Neural cell (in vitro differentiated cells): Measurements from ENCODE around the gene CHST11. TPM values are rescaled to one million over a fixed set of nuclear protein-coding genes. Genes with fewer than 3 reads are reported as not detected.

ENCODE experiments used
- H2AFZ ChIP-seq: fragments of 200-600, 300-800 bp; sonication (generic), shearing (Covaris generic); 2 replicates; pipeline ENCODE4 v1.6.0; 2014; ENCODE audit warnings: low read depth, mild to moderate bottlenecking, antibody characterized with exemption, low read length, moderate library complexity
- H3F3A ChIP-seq: fragments of 200-600 bp; shearing (Covaris generic); 2 replicates; pipeline ENCODE4 v1.6.1; 2016; ENCODE audit warnings: mild to moderate bottlenecking, moderate library complexity, mixed read lengths, antibody characterized with exemption, low read length; ENCODE audit not compliant: insufficient read depth, poor library complexity, severe bottlenecking
- H3K27ac ChIP-seq: fragments of 200-600, 300-800 bp; sonication (generic), shearing (Covaris generic); 2 replicates; pipeline ENCODE4 v1.5.1; 2014; ENCODE audit warnings: mild to moderate bottlenecking, low read length, moderate library complexity
- H3K27me3 ChIP-seq: fragments of 300-800, 200-600 bp; sonication (generic), shearing (Covaris generic); 2 replicates; pipeline ENCODE4 v1.6.0; 2014; ENCODE audit warnings: mild to moderate bottlenecking, low read depth, low read length, moderate library complexity; ENCODE audit not compliant: insufficient read depth
- H3K36me3 ChIP-seq: fragments of 300-800, 200-600 bp; sonication (generic), shearing (Covaris generic); 2 replicates; pipeline ENCODE4 v1.5.1; 2014; ENCODE audit warnings: mild to moderate bottlenecking, antibody characterized with exemption, low read length, moderate library complexity; ENCODE audit not compliant: insufficient read depth
- H3K4me2 ChIP-seq: fragments of 300-800, 200-600 bp; sonication (generic), shearing (Covaris generic); 2 replicates; pipeline ENCODE4 v1.6.0; 2014; ENCODE audit warnings: mild to moderate bottlenecking, low read length
- H3K4me3 ChIP-seq: fragments of 300-800, 200-600 bp; sonication (generic), shearing (Covaris generic); 2 replicates; pipeline ENCODE4 v1.5.1; 2014; ENCODE audit warnings: mild to moderate bottlenecking, low read length, moderate library complexity
- H3K79me2 ChIP-seq: fragments of 200-600 bp; shearing (Covaris generic); replicated peaks from 2 replicates; pipeline ENCODE4 v1.6.0; 2014; ENCODE audit warnings: mild to moderate bottlenecking, low read length, moderate library complexity; ENCODE audit not compliant: insufficient read depth
- H3K9ac ChIP-seq: fragments of 300-800, 200-600 bp; sonication (generic), shearing (Covaris generic); 2 replicates; pipeline ENCODE4 v1.6.1; 2016; ENCODE audit warnings: mild to moderate bottlenecking, low read length, mixed read lengths
- H3K9me2 ChIP-seq: fragments of 200-600 bp; shearing (Covaris generic); 2 replicates; pipeline ENCODE4 v1.6.1; 2016; ENCODE audit warnings: mild to moderate bottlenecking, low read length, mixed read lengths; ENCODE audit not compliant: insufficient read depth
- H3K9me3 ChIP-seq: fragments of 200-600, 300-800 bp; sonication (generic), shearing (Covaris generic); 2 replicates; pipeline ENCODE4 v1.6.1; 2016; ENCODE audit warnings: mild to moderate bottlenecking, mixed run types, low read length, moderate library complexity, mixed read lengths
- H4K20me1 ChIP-seq: fragments of 200-600 bp; shearing (Covaris generic); 2 replicates; pipeline ENCODE4 v1.6.1; 2016; ENCODE audit warnings: mild to moderate bottlenecking, mixed run types; ENCODE audit not compliant: insufficient read depth
- CTCF ChIP-seq: fragments of 450-650 bp; IDR thresholded peaks from 2 replicates; pipeline ENCODE4 v1.5.1; 2014; ENCODE audit warnings: antibody characterized with exemption, mild to moderate bottlenecking, moderate library complexity; ENCODE audit not compliant: poor library complexity, severe bottlenecking
- EP300 ChIP-seq: fragments of 450-650 bp; conservative IDR thresholded peaks from 2 replicates; pipeline ENCODE4 v1.6.1; 2014; ENCODE audit warnings: antibody characterized with exemption, mild to moderate bottlenecking, moderate library complexity; ENCODE audit not compliant: poor library complexity, severe bottlenecking
- EZH2 ChIP-seq: fragments of 200-600, 300-800 bp; shearing (Covaris generic), sonication (generic); IDR thresholded peaks from 2 replicates; pipeline ENCODE4 v1.6.1; 2014; ENCODE audit warnings: antibody characterized with exemption, low read length, borderline replicate concordance, mild to moderate bottlenecking; ENCODE audit not compliant: insufficient read depth, poor library complexity, severe bottlenecking
- MXI1 ChIP-seq: fragments of 450-650 bp; conservative IDR thresholded peaks from 2 replicates; pipeline ENCODE4 v1.6.1; 2014; ENCODE audit warnings: antibody characterized with exemption, mild to moderate bottlenecking; ENCODE audit not compliant: poor library complexity, severe bottlenecking
- POLR2AphosphoS5 ChIP-seq: IDR thresholded peaks from 2 replicates; pipeline ENCODE4 v1.6.1; 2012
- RAD21 ChIP-seq: fragments of 450-650 bp; conservative IDR thresholded peaks from 2 replicates; pipeline ENCODE4 v1.6.1; 2014; ENCODE audit warnings: antibody characterized with exemption, mild to moderate bottlenecking, moderate library complexity
- SMC3 ChIP-seq: fragments of 450-650 bp; conservative IDR thresholded peaks from 2 replicates; pipeline ENCODE4 v1.6.1; 2014; ENCODE audit warnings: antibody characterized with exemption, mild to moderate bottlenecking, moderate library complexity; ENCODE audit not compliant: poor library complexity
- TAF1 ChIP-seq: IDR thresholded peaks from 2 replicates; pipeline ENCODE4 v1.6.1; 2012; ENCODE audit warnings: low read depth
- polyA plus RNA-seq: library from polyadenylated mRNA; depleted of rRNA; stranded (reverse); fragments of >200 nt; gene quantifications from 2 replicates; pipeline ENCODE4 v1.2.3, GENCODE V29; 2014
- TF ChIP-seq, protein P1 (sequence below): IDR thresholded peaks from 2 replicates; pipeline ENCODE4 v1.6.1; 2012; ENCODE audit warnings: borderline replicate concordance

The CHST11 gene
- polyA plus RNA-seq, 1 donor from 2014 or later = 15.0 TPM

DNA sequence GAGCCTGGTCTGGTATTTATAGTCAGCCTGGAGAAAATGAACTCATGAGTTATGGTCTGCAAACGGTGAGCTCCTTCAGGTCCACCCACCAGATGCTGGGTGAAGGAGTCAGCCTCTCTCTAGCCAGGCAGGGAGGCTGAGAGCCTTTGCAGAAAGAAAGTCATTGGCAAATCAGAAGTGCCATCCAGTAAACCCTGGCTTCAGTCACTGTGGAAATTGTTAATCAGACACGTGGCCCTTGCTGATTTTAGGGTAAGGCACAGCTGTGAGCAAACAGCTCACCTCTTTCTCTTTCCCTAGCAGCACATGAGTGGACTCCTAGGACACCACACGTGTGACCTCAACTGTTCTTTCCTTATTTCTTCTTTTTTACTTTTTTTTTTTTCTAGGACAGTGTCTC lies 44.9 kb downstream of the CHST11 start:
- Histone ChIP-seq H3K27ac (no peak overlapping the region), H3K27me3 (no peaks in the 10 kb centered on the region), H3K9me2 (no peaks in the 10 kb centered on the region), H3K4me3 (no peak overlapping the region), H4K20me1 (no peaks in the 10 kb centered on the region), H3K79me2 (peaks cover 6% of the 10 kb centered on the region), H3K4me2 (no peak overlapping the region), H3K9ac (no peak overlapping the region), H3K36me3 (no peaks in the 10 kb centered on the region), H2AFZ (no peak overlapping the region), H3K9me3 (no peaks in the 10 kb centered on the region), H3F3A (no peaks in the 10 kb centered on the region)
- no peak for TF ChIP-seq EP300
- TF ChIP-seq, protein P1, sequence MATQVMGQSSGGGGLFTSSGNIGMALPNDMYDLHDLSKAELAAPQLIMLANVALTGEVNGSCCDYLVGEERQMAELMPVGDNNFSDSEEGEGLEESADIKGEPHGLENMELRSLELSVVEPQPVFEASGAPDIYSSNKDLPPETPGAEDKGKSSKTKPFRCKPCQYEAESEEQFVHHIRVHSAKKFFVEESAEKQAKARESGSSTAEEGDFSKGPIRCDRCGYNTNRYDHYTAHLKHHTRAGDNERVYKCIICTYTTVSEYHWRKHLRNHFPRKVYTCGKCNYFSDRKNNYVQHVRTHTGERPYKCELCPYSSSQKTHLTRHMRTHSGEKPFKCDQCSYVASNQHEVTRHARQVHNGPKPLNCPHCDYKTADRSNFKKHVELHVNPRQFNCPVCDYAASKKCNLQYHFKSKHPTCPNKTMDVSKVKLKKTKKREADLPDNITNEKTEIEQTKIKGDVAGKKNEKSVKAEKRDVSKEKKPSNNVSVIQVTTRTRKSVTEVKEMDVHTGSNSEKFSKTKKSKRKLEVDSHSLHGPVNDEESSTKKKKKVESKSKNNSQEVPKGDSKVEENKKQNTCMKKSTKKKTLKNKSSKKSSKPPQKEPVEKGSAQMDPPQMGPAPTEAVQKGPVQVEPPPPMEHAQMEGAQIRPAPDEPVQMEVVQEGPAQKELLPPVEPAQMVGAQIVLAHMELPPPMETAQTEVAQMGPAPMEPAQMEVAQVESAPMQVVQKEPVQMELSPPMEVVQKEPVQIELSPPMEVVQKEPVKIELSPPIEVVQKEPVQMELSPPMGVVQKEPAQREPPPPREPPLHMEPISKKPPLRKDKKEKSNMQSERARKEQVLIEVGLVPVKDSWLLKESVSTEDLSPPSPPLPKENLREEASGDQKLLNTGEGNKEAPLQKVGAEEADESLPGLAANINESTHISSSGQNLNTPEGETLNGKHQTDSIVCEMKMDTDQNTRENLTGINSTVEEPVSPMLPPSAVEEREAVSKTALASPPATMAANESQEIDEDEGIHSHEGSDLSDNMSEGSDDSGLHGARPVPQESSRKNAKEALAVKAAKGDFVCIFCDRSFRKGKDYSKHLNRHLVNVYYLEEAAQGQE = no peak

DNA sequence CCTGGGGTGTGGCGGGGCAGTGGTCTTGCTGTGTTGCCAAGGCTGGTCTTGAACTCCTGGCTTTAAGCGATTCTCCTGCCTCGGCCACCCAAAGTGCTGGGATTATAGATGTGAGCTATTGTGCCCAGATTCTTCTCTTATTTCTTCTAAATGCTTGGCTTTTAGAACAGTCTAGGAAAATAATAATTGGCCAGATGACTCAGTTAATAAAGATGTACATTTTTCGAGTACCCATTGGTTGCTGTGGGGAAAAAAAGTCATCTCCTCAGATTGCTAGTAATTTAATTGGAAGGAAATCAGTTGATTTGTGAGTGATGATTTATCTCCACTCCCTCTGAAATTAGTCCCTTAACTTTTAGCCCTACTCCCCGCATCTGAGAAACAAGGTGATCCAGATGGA lies 45.5 kb downstream of the CHST11 start:
- no peaks in the 10 kb centered on the region for H4K20me1 ChIP-seq
- no peak overlapping the region for H3K27ac ChIP-seq

GRCh38 chr12:104502638-104503037 lies 45.9 kb downstream of the CHST11 start:
- no peak overlapping the region for H3K27ac ChIP-seq
- H3K36me3 ChIP-seq = no peaks in the 10 kb centered on the region
- no peaks in the 10 kb centered on the region for H3K9me2 ChIP-seq
- H3K27me3 ChIP-seq = no peaks in the 10 kb centered on the region
- H4K20me1 ChIP-seq = no peaks in the 10 kb centered on the region
- no peaks in the 10 kb centered on the region for H3F3A ChIP-seq
- H2AFZ ChIP-seq = no peak overlapping the region
- no peak overlapping the region for H3K4me3 ChIP-seq
- H3K4me2 ChIP-seq = no peak overlapping the region
- H3K9ac ChIP-seq = no peak overlapping the region
- H3K79me2 ChIP-seq = peaks cover 3% of the 10 kb centered on the region
- H3K9me3 ChIP-seq = no peaks in the 10 kb centered on the region
- TF ChIP-seq TAF1 (no peak), POLR2AphosphoS5 (no peak), EZH2 (no peak), EP300 (no peak), CTCF (no peak), MXI1 (no peak)

More for the DNA sequence above, 45.5 kb downstream of the CHST11 start:
- H3K27me3 ChIP-seq = no peaks in the 10 kb centered on the region
- no peak for TF ChIP-seq MXI1
- no peak for TF ChIP-seq TAF1
- TF ChIP-seq, protein P1 = no peak
- TF ChIP-seq SMC3 = no peak
- no peak for TF ChIP-seq POLR2AphosphoS5
- TF ChIP-seq EP300 = no peak
- TF ChIP-seq RAD21 = no peak
- no peaks in the 10 kb centered on the region for H3K36me3 ChIP-seq
- no peak overlapping the region for H3K4me2 ChIP-seq
- no peaks in the 10 kb centered on the region for H3F3A ChIP-seq
- peaks cover 3% of the 10 kb centered on the region for H3K79me2 ChIP-seq
- H3K9me3 ChIP-seq = no peaks in the 10 kb centered on the region
- no peak overlapping the region for H3K4me3 ChIP-seq
- H2AFZ ChIP-seq = no peak overlapping the region
- no peak overlapping the region for H3K9ac ChIP-seq
- no peaks in the 10 kb centered on the region for H3K9me2 ChIP-seq
